HEK293T (cell line): Measurements from ENCODE around the gene PRSS57.

Experiments
- ARNT ChIP-seq: fragments of 450-650 bp; IDR thresholded peaks from 2 replicates; pipeline ENCODE4 v1.6.1; 2017; ENCODE audit warnings: mild to moderate bottlenecking
- BHLHE40 ChIP-seq: fragments of 450-650 bp; IDR thresholded peaks from 2 replicates; pipeline ENCODE4 v1.6.1; 2016; ENCODE audit warnings: mild to moderate bottlenecking, moderate library complexity, borderline replicate concordance
- CTBP1 ChIP-seq: fragments of 450-650 bp; IDR thresholded peaks from 2 replicates; pipeline ENCODE4 v1.6.1; 2016; ENCODE audit warnings: borderline replicate concordance
- ELF4 ChIP-seq: fragments of 450-650 bp; IDR thresholded peaks from 2 replicates; pipeline ENCODE4 v1.6.1; 2017; ENCODE audit warnings: antibody characterized with exemption
- FOXA1 ChIP-seq: fragments of 450-650 bp; IDR thresholded peaks from 2 replicates; pipeline ENCODE4 v1.6.1; 2016; ENCODE audit warnings: mild to moderate bottlenecking
- FOXM1 ChIP-seq: fragments of 450-650 bp; IDR thresholded peaks from 2 replicates; pipeline ENCODE4 v1.6.1; 2017; ENCODE audit warnings: mild to moderate bottlenecking, borderline replicate concordance
- TARDBP ChIP-seq: fragments of 450-650 bp; IDR thresholded peaks from 2 replicates; pipeline ENCODE4 v1.6.1; 2016

- no peak for TF ChIP-seq TARDBP
- TF ChIP-seq FOXA1: no peak
- no peak for TF ChIP-seq ARNT
- TF ChIP-seq ELF4: no peak
- TF ChIP-seq BHLHE40: no peak
- TF ChIP-seq FOXM1: no peak
- no peak for TF ChIP-seq CTBP1
Measured at GRCh38 chr19:688992-689391, 6.3 kb downstream of the PRSS57 start.
